ENCODE measurements around the gene STK32A. TPM values are rescaled to one million over a fixed set of nuclear protein-coding genes. Genes with fewer than 3 reads are reported as not detected.

The STK32A gene
- total RNA-seq, 1 experiment from 2014 or later, result 1.3 TPM

GRCh38 chr5:147187099-147187540 lies 47.7 kb upstream of the STK32A start:
- WGBS (ENCODE audit: extremely low coverage, insufficient read length, low lambda C conversion rate), result no CpG with 5 or more reads among the region's 1 CpG
- no peak overlapping the region for H3K4me2 ChIP-seq (ENCODE audit: insufficient read depth, insufficient read length, low read length)
- no peak for TF ChIP-seq CTCF (conservative IDR thresholded peaks at IDR 0.05)

More at GRCh38 chr5:147187099-147187540, 47.7 kb upstream of the STK32A start:
- Histone ChIP-seq H3K79me2 (ENCODE audit: insufficient read depth, low read length) (no peaks in the 10 kb centered on the region), H3K18ac (ENCODE audit: insufficient read length, low read depth, low read length) (no peak overlapping the region), H4K20me1 (ENCODE audit: control insufficient read depth, insufficient read depth, insufficient read length) (no peaks in the 10 kb centered on the region), H2BK15ac (ENCODE audit: low read depth, low read length) (no peak overlapping the region), H2BK12ac (ENCODE audit: insufficient read length, low read depth, low read length) (no peak overlapping the region), H3T11ph (ENCODE audit: low read length) (no peak overlapping the region), H3K9me3 (ENCODE audit: control insufficient read depth, low read depth, low read length) (no peaks in the 10 kb centered on the region), H3K14ac (ENCODE audit: insufficient read depth, low read length) (no peak overlapping the region), H3K79me1 (ENCODE audit: insufficient read depth, low read depth, low read length, poor library complexity, severe bottlenecking) (no peaks in the 10 kb centered on the region), H2BK5ac (ENCODE audit: insufficient read length, low read length) (no peak overlapping the region), H4K91ac (ENCODE audit: insufficient read length, low read depth, low read length) (no peak overlapping the region), H3K27ac (ENCODE audit: insufficient read length, low read depth, low read length) (no peak overlapping the region), H2BK20ac (ENCODE audit: low read depth, low read length, poor library complexity, severe bottlenecking) (no peak overlapping the region), H4K5ac (ENCODE audit: insufficient read length, low read depth, low read length) (no peak overlapping the region), H2AFZ (ENCODE audit: low read length) (no peak overlapping the region), H3K23ac (ENCODE audit: insufficient read length, low read depth, low read length) (no peak overlapping the region), H3K56ac (ENCODE audit: insufficient read length, low read depth, low read length) (no peak overlapping the region), H2AK5ac (ENCODE audit: insufficient read length, low read length) (no peak overlapping the region), H3K23me2 (ENCODE audit: insufficient read length, low read depth, low read length, poor library complexity, severe bottlenecking) (no peaks in the 10 kb centered on the region), H3K9ac (ENCODE audit: extremely low read depth, insufficient read length, low read length) (no peak overlapping the region), H3K27me3 (ENCODE audit: insufficient read depth, low read length) (no peaks in the 10 kb centered on the region), H3K4me1 (ENCODE audit: insufficient read depth, low read length) (peaks cover 12% of the 10 kb centered on the region; the same call in 1 of the 2 replicates), H4K8ac (replicated peaks; ENCODE audit: insufficient read length, low read depth, low read length) (no peak overlapping the region), H3K4ac (ENCODE audit: low read depth, low read length) (no peak overlapping the region), H2BK120ac (ENCODE audit: low read depth, low read length, poor library complexity, severe bottlenecking) (no peak overlapping the region)
- no peaks in the 10 kb centered on the region; a peak in 1 of 5 replicates for H3K9me3 Mint-ChIP-seq
- H3K36me3 Mint-ChIP-seq (ENCODE audit: insufficient read depth in 1 of 3, low read depth in 3 of 3), result no peaks in the 10 kb centered on the region
- no peak for DNase-seq
- peaks cover 2% of the 10 kb centered on the region; the same call in 1 of the 2 replicates for H3K27me3 Mint-ChIP-seq (ENCODE audit: low read depth)
- H3K4me3 Mint-ChIP-seq, result no peak overlapping the region
- no peak overlapping the region for H3K27ac Mint-ChIP-seq
- H3K4me1 Mint-ChIP-seq, result peaks cover 21 to 22% of the 10 kb centered on the region in 2 experiments

Measured in H9 (cell line).